ENCODE measurements around the gene TLR7.

TLR7 gene

GRCh38 chrX:12877386-12877785, 10.5 kb downstream of the TLR7 start:
- H3K36me3 Mint-ChIP-seq: no peaks in the 10 kb centered on the region
- no peaks in the 10 kb centered on the region for H3K9me3 Mint-ChIP-seq (ENCODE audit: low read depth)
- no peaks in the 10 kb centered on the region for H3K4me1 Mint-ChIP-seq (ENCODE audit: low read depth)
- no peaks in the 10 kb centered on the region for H3K27me3 Mint-ChIP-seq
- H3K4me3 Mint-ChIP-seq: no peak overlapping the region
- no peak overlapping the region for H3K27ac Mint-ChIP-seq

DNA sequence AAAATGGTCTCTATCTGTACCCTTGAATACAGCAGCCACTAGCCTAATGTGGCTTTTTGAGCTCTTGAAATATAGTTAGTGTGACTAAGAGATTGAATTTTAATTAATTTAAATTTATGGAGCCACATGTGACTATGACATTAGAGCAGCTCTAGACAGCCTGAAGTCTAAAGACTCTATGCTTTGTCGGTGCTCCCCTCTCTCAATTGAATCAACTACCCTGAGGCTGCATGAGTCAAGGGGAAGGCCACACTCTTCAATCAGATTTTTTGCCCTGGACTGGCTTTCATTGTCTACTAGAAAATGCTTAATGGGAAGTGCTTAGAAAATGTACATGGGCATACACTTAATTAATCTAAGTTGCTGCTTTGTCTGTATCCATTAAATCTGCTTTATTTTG, 11.7 kb downstream of the TLR7 start:
- no peaks in the 10 kb centered on the region for H3K27me3 Mint-ChIP-seq
- no peak overlapping the region for H3K4me3 Mint-ChIP-seq
- H3K36me3 Mint-ChIP-seq: no peaks in the 10 kb centered on the region
- no peaks in the 10 kb centered on the region for H3K4me1 Mint-ChIP-seq (ENCODE audit: low read depth)
- H3K27ac Mint-ChIP-seq: no peak overlapping the region
- H3K9me3 Mint-ChIP-seq (ENCODE audit: low read depth): no peaks in the 10 kb centered on the region

GRCh38 chrX:12881914-12882313, 15.0 kb downstream of the TLR7 start:
- no peaks in the 10 kb centered on the region for H3K9me3 Mint-ChIP-seq (ENCODE audit: low read depth)
- H3K4me1 Mint-ChIP-seq (ENCODE audit: low read depth): no peaks in the 10 kb centered on the region
- H3K36me3 Mint-ChIP-seq: no peaks in the 10 kb centered on the region
- no peak overlapping the region for H3K4me3 Mint-ChIP-seq
- H3K27me3 Mint-ChIP-seq: no peaks in the 10 kb centered on the region
- H3K27ac Mint-ChIP-seq: no peak overlapping the region

DNA sequence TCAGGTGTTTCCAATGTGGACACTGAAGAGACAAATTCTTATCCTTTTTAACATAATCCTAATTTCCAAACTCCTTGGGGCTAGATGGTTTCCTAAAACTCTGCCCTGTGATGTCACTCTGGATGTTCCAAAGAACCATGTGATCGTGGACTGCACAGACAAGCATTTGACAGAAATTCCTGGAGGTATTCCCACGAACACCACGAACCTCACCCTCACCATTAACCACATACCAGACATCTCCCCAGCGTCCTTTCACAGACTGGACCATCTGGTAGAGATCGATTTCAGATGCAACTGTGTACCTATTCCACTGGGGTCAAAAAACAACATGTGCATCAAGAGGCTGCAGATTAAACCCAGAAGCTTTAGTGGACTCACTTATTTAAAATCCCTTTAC, 18.6 kb downstream of the TLR7 start:
- Mint-ChIP-seq H3K27ac (no peak overlapping the region), H3K9me3 (ENCODE audit: low read depth) (no peaks in the 10 kb centered on the region), H3K4me1 (ENCODE audit: low read depth) (peaks cover 9% of the 10 kb centered on the region), H3K27me3 (no peaks in the 10 kb centered on the region), H3K36me3 (no peaks in the 10 kb centered on the region), H3K4me3 (no peak overlapping the region)

- H3K27me3 Mint-ChIP-seq: no peaks in the 10 kb centered on the region
- H3K4me3 Mint-ChIP-seq: no peak overlapping the region
- no peak overlapping the region for H3K27ac Mint-ChIP-seq
- peaks cover 18% of the 10 kb centered on the region for H3K4me1 Mint-ChIP-seq (ENCODE audit: low read depth)
- no peaks in the 10 kb centered on the region for H3K9me3 Mint-ChIP-seq (ENCODE audit: low read depth)
- no peaks in the 10 kb centered on the region for H3K36me3 Mint-ChIP-seq
Observed at GRCh38 chrX:12886545-12886944, 19.7 kb downstream of the TLR7 start.

DNA sequence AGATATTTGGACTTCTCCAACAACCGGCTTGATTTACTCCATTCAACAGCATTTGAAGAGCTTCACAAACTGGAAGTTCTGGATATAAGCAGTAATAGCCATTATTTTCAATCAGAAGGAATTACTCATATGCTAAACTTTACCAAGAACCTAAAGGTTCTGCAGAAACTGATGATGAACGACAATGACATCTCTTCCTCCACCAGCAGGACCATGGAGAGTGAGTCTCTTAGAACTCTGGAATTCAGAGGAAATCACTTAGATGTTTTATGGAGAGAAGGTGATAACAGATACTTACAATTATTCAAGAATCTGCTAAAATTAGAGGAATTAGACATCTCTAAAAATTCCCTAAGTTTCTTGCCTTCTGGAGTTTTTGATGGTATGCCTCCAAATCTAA, 20.3 kb downstream of the TLR7 start:
- no peaks in the 10 kb centered on the region for H3K36me3 Mint-ChIP-seq
- H3K4me3 Mint-ChIP-seq: no peak overlapping the region
- no peaks in the 10 kb centered on the region for H3K27me3 Mint-ChIP-seq
- H3K9me3 Mint-ChIP-seq (ENCODE audit: low read depth): no peaks in the 10 kb centered on the region
- H3K4me1 Mint-ChIP-seq (ENCODE audit: low read depth): peaks cover 20% of the 10 kb centered on the region
- H3K27ac Mint-ChIP-seq: no peak overlapping the region

GRCh38 chrX:12887767-12888166, 20.9 kb downstream of the TLR7 start:
- Mint-ChIP-seq H3K4me1 (ENCODE audit: low read depth) (peaks cover 22% of the 10 kb centered on the region), H3K9me3 (ENCODE audit: low read depth) (no peaks in the 10 kb centered on the region), H3K27ac (no peak overlapping the region), H3K27me3 (no peaks in the 10 kb centered on the region), H3K4me3 (no peak overlapping the region), H3K36me3 (no peaks in the 10 kb centered on the region)

- Mint-ChIP-seq H3K27ac (peak overlapping the region; percentile 28), H3K27me3 (no peaks in the 10 kb centered on the region), H3K36me3 (no peaks in the 10 kb centered on the region), H3K4me1 (ENCODE audit: low read depth) (peaks cover 27% of the 10 kb centered on the region), H3K9me3 (ENCODE audit: low read depth) (no peaks in the 10 kb centered on the region), H3K4me3 (no peak overlapping the region)
Observed at GRCh38 chrX:12890467-12890866, 23.6 kb downstream of the TLR7 start.

GRCh38 chrX:12891171-12891570, 24.3 kb downstream of the TLR7 start:
- Mint-ChIP-seq H3K27ac (no peak overlapping the region), H3K4me1 (ENCODE audit: low read depth) (peaks cover 27% of the 10 kb centered on the region), H3K27me3 (no peaks in the 10 kb centered on the region), H3K36me3 (no peaks in the 10 kb centered on the region), H3K9me3 (ENCODE audit: low read depth) (no peaks in the 10 kb centered on the region), H3K4me3 (no peak overlapping the region)

DNA sequence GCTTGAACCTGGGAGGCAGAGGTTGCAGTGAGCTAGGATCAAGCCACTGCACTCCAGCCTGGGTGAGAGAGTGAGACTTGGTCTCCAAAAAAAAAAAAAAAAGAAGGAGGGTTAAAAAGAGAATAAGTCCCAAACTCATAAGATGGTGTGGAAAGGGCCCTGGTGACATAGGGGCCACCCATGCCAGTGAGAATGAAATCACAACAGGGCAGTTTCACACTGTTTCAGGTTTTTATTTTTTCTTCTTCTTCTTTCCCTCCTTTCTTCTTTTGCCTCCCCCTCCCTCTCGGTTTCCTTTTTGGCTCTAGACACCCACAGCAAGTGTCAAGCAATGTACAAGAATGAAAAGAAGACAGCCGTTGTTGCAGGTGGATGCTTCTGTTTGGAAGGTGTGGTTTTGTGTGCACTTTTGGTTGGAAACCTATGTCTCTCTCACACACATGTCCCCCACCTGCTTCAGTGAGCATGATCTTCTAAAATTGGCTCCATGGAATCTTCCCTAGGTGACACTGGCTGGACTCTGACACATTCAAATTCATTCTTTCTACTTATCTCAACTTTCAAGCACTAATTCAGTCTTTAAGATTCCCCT, 25.1 kb downstream of the TLR7 start:
- Mint-ChIP-seq H3K27me3 (no peaks in the 10 kb centered on the region), H3K9me3 (ENCODE audit: low read depth) (no peaks in the 10 kb centered on the region), H3K36me3 (no peaks in the 10 kb centered on the region), H3K27ac (no peak overlapping the region), H3K4me3 (no peak overlapping the region), H3K4me1 (ENCODE audit: low read depth) (peaks cover 27% of the 10 kb centered on the region)

DNA sequence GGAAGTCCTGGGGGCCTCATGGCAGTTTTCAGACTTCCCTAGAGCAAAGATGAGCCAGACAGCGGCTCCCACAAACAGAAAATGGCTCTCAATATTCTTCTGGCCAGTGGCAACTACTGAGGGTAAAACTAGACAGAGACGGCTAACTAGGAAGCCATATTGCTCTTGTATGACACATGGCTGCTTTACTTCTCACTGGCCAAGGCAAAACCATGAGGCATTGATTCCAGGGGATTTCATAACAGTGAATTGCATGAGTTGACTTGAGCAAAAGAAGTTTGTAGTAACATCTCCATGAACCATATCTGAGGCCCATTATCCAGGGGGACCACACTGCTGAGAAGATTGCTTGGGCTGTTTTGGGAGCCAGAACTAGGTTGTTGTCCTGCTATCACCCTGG, 25.8 kb downstream of the TLR7 start:
- H3K36me3 Mint-ChIP-seq: no peaks in the 10 kb centered on the region
- H3K9me3 Mint-ChIP-seq (ENCODE audit: low read depth): no peaks in the 10 kb centered on the region
- no peak overlapping the region for H3K4me3 Mint-ChIP-seq
- no peaks in the 10 kb centered on the region for H3K27me3 Mint-ChIP-seq
- no peak overlapping the region for H3K27ac Mint-ChIP-seq
- H3K4me1 Mint-ChIP-seq (ENCODE audit: low read depth): peaks cover 27% of the 10 kb centered on the region

DNA sequence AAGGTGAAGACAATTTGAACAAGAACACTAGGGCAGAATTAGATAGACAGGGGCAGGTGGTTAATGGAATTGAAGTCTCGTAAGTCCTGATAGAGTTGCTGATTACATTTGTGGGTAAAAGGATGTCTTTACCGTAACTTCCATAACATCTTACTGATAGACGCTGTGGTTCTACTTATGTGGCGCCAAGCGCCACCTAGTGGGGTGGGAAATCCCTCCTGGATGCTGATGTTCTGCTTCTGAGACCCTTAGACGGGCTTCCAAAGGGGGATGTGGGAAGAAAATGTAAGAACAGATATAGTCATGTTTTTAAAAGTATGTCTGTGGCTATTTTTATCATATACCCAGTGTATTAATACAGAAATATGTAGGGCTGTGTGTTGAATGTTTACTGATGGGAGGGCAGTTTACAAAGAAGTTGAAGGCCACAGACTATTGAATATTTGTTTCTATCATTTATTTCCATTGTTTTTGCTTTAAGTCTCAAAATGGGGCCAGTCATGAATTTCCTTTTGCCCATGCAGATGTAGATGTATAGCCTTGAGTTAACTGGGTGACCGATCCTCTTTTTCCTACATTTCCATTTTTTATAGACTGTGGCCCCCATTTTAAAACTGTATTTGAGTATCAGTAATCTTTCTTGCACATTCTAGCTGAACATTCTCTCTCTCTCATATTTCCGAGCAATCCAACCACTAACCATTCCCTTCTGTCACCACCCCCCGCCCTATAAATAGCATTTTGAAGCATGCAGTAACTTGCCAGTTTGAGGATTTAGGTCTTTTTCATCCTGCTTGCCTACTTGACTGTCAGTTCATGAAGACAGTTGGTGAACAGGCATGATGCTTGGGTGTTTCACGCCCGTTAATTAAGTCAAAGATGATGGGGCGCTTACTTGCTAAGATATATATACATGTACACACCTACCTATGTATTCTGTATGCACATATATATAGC, 27.5 kb downstream of the TLR7 start:
- H3K36me3 Mint-ChIP-seq: no peaks in the 10 kb centered on the region
- H3K27ac Mint-ChIP-seq: no peak overlapping the region
- H3K4me1 Mint-ChIP-seq (ENCODE audit: low read depth): peaks cover 31% of the 10 kb centered on the region
- no peaks in the 10 kb centered on the region for H3K9me3 Mint-ChIP-seq (ENCODE audit: low read depth)
- H3K27me3 Mint-ChIP-seq: no peaks in the 10 kb centered on the region
- no peak overlapping the region for H3K4me3 Mint-ChIP-seq

DNA sequence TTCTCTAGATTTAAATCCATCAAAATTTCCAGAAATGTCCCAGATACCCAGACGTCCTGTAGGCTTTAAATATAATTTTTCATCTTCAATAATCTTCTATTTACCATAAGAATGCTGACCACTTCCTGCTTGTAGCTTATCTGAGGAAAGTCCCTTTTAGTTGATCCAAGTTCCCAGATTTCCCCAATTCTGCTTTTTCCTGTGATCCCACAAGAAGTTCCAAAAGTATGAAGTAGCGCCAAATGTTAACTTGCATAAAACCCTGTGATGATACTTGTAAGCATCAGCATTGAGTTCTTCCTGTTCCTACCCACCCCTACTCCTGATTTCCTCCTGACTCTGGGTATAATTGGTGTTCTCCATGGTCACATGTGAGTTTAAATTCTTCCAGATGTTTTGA, 29.0 kb downstream of the TLR7 start:
- Mint-ChIP-seq H3K9me3 (ENCODE audit: low read depth) (no peaks in the 10 kb centered on the region), H3K36me3 (no peaks in the 10 kb centered on the region), H3K4me1 (ENCODE audit: low read depth) (peaks cover 19% of the 10 kb centered on the region), H3K27ac (no peak overlapping the region), H3K4me3 (no peak overlapping the region), H3K27me3 (no peaks in the 10 kb centered on the region)

GRCh38 chrX:12896935-12897334, 30.1 kb downstream of the TLR7 start:
- Mint-ChIP-seq H3K9me3 (ENCODE audit: low read depth) (no peaks in the 10 kb centered on the region), H3K27me3 (peaks cover 2% of the 10 kb centered on the region), H3K36me3 (no peaks in the 10 kb centered on the region), H3K4me1 (ENCODE audit: low read depth) (peaks cover 15% of the 10 kb centered on the region), H3K4me3 (no peak overlapping the region), H3K27ac (no peak overlapping the region)

DNA sequence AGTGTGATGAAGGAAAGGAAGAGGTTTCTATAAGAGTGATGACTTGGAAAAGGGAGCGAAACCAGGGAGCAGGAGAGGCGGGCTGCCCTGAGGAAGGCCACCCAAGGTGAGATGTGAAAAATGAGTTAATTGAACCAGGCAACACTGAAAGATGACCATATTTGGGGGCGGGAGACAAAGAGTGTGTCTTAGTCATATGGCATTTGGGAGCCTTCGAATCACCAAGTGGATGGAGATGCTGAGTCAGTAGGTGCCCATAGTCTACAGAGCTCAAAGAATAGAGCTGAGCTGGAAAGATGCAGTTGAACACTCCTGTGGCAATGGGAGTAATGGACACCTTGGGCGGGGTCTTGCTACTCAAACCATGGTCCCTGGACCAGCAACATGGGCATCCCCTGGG, 31.2 kb downstream of the TLR7 start:
- Mint-ChIP-seq H3K27me3 (peaks cover 2% of the 10 kb centered on the region), H3K4me1 (ENCODE audit: low read depth) (peaks cover 13% of the 10 kb centered on the region), H3K36me3 (no peaks in the 10 kb centered on the region), H3K9me3 (ENCODE audit: low read depth) (no peaks in the 10 kb centered on the region), H3K27ac (no peak overlapping the region), H3K4me3 (no peak overlapping the region)

GRCh38 chrX:12899506-12899905, 32.6 kb downstream of the TLR7 start:
- peaks cover 2% of the 10 kb centered on the region for H3K27me3 Mint-ChIP-seq
- no peak overlapping the region for H3K27ac Mint-ChIP-seq
- no peaks in the 10 kb centered on the region for H3K36me3 Mint-ChIP-seq
- no peaks in the 10 kb centered on the region for H3K9me3 Mint-ChIP-seq (ENCODE audit: low read depth)
- no peak overlapping the region for H3K4me3 Mint-ChIP-seq
- peaks cover 8% of the 10 kb centered on the region for H3K4me1 Mint-ChIP-seq (ENCODE audit: low read depth)

All from activated naive CD8-positive, alpha-beta T cell (primary cell).